ENCODE data around the gene MYEOV.

The MYEOV gene

GRCh38 chr11:69310351-69310750, 16.4 kb downstream of the MYEOV start:
- in situ Hi-C loops (cut with MboI; ENCODE audit: low pct_unique_long_range_greater_than_20kb, low sequenced_read_pairs), result no loop called here
- no peak for DNase-seq

- in situ Hi-C loops (cut with MboI; ENCODE audit: low pct_unique_long_range_greater_than_20kb, low sequenced_read_pairs), result no loop called here
- no peak for DNase-seq
These were observed 17.2 kb downstream of the MYEOV start for GRCh38 chr11:69310934-69311766.

GRCh38 chr11:69311767-69312385, 17.9 kb downstream of the MYEOV start:
- peak; percentile 95 for DNase-seq
- in situ Hi-C loops (cut with MboI; ENCODE audit: low pct_unique_long_range_greater_than_20kb, low sequenced_read_pairs), result no loop called here

GRCh38 chr11:69312453-69313404, 18.8 kb downstream of the MYEOV start:
- in situ Hi-C loops (cut with MboI; ENCODE audit: low pct_unique_long_range_greater_than_20kb, low sequenced_read_pairs), result no loop called here

GRCh38 chr11:69313992-69314391, 20.0 kb downstream of the MYEOV start:
- DNase-seq, result no peak
- in situ Hi-C loops (cut with MboI; ENCODE audit: low pct_unique_long_range_greater_than_20kb, low sequenced_read_pairs), result no loop called here

More at GRCh38 chr11:69312453-69313404, 18.8 kb downstream of the MYEOV start:
- no peak for DNase-seq

GRCh38 chr11:69314555-69314954, 20.6 kb downstream of the MYEOV start:
- in situ Hi-C loops (cut with MboI; ENCODE audit: low pct_unique_long_range_greater_than_20kb, low sequenced_read_pairs), result no loop called here
- no peak for DNase-seq

- DNase-seq, result no peak
- in situ Hi-C loops (cut with MboI; ENCODE audit: low pct_unique_long_range_greater_than_20kb, low sequenced_read_pairs), result no loop called here
These were observed 23.0 kb downstream of the MYEOV start for GRCh38 chr11:69316956-69317355.

- DNase-seq, result no peak
- in situ Hi-C loops (cut with MboI; ENCODE audit: low pct_unique_long_range_greater_than_20kb, low sequenced_read_pairs), result no loop called here
These were observed 23.6 kb downstream of the MYEOV start for GRCh38 chr11:69317401-69318092.

- in situ Hi-C loops (cut with MboI; ENCODE audit: low pct_unique_long_range_greater_than_20kb, low sequenced_read_pairs), result no loop called here
- no peak for DNase-seq
These were observed 24.1 kb downstream of the MYEOV start for GRCh38 chr11:69318093-69318420.

- in situ Hi-C loops (cut with MboI; ENCODE audit: low pct_unique_long_range_greater_than_20kb, low sequenced_read_pairs), result no loop called here
- DNase-seq, result no peak
These were observed 25.5 kb downstream of the MYEOV start for GRCh38 chr11:69319255-69320106.

GRCh38 chr11:69320326-69320725, 26.4 kb downstream of the MYEOV start:
- in situ Hi-C loops (cut with MboI; ENCODE audit: low pct_unique_long_range_greater_than_20kb, low sequenced_read_pairs), result no loop called here
- DNase-seq, result no peak

GRCh38 chr11:69320756-69321741, 27.1 kb downstream of the MYEOV start:
- DNase-seq, result no peak

GRCh38 chr11:69321877-69322361, 28.0 kb downstream of the MYEOV start:
- in situ Hi-C loops (cut with MboI; ENCODE audit: low pct_unique_long_range_greater_than_20kb, low sequenced_read_pairs), result no loop called here
- no peak for DNase-seq

More at GRCh38 chr11:69320756-69321741, 27.1 kb downstream of the MYEOV start:
- in situ Hi-C loops (cut with MboI; ENCODE audit: low pct_unique_long_range_greater_than_20kb, low sequenced_read_pairs), result no loop called here

- in situ Hi-C loops (cut with MboI; ENCODE audit: low pct_unique_long_range_greater_than_20kb, low sequenced_read_pairs), result no loop called here
- DNase-seq, result no peak
These were observed 31.5 kb downstream of the MYEOV start for GRCh38 chr11:69325446-69325845.

GRCh38 chr11:69326622-69327219, 32.8 kb downstream of the MYEOV start:
- in situ Hi-C loops (cut with MboI; ENCODE audit: low pct_unique_long_range_greater_than_20kb, low sequenced_read_pairs), result no loop called here
- no peak for DNase-seq

GRCh38 chr11:69327741-69328191, 33.8 kb downstream of the MYEOV start:
- in situ Hi-C loops (cut with MboI; ENCODE audit: low pct_unique_long_range_greater_than_20kb, low sequenced_read_pairs), result no loop called here
- DNase-seq, result no peak

GRCh38 chr11:69328231-69328630, 34.3 kb downstream of the MYEOV start:
- in situ Hi-C loops (cut with MboI; ENCODE audit: low pct_unique_long_range_greater_than_20kb, low sequenced_read_pairs), result no loop called here

More at GRCh38 chr11:69328231-69328630, 34.3 kb downstream of the MYEOV start:
- no peak for DNase-seq
